IMR-90 (cell line): ENCODE results near the gene NAMPT. TPM values are rescaled to one million over a fixed set of nuclear protein-coding genes. Genes with fewer than 3 reads are reported as not detected.

ENCODE experiments used
- ATAC-seq: fragments of 200-7000 bp; cut with Tn5 transposase; 2 replicates; pipeline ENCODE4 v1.9.1; 2020; ENCODE audit warnings: low read depth, mild to moderate bottlenecking, moderate library complexity
- BruUV-seq: library from RNA; stranded (reverse); fragments of 400-500 nt; replicated peaks from 2 replicates; lab custom pipeline; 2021; lab: Mats Ljungman, UMichigan
- CTCF ChIA-PET: fragments of 300-600 bp; formaldehyde crosslinking; extraction: SDS; loops from one replicate; lab custom pipeline; 2021; ENCODE audit warnings: antibody characterized with exemption; lab: Yijun Ruan, JAX
- POLR2A ChIA-PET: fragments of 300-600 bp; sonication (Branson Sonifier 250); formaldehyde crosslinking; loops from one replicate; lab custom pipeline; 2022; ENCODE audit warnings: antibody characterized with exemption; ENCODE audit not compliant: unreplicated experiment; lab: Charles Lee
- DNase-seq: peaks from one replicate; pipeline ENCODE4 v3.0.0; 2013
- H2AFZ ChIP-seq: replicated peaks from 2 replicates; pipeline ENCODE3; 2013; ENCODE audit warnings: low read length, mild to moderate bottlenecking; ENCODE audit not compliant: poor library complexity
- H2AK5ac ChIP-seq: 2 replicates; pipeline ENCODE4 v1.6.1; 2013; ENCODE audit warnings: low read depth, low read length, inconsistent platforms
- H2AK9ac ChIP-seq: replicated peaks from 2 replicates; pipeline ENCODE3; 2013; ENCODE audit warnings: mild to moderate bottlenecking, low read depth, low read length, moderate library complexity; ENCODE audit not compliant: poor library complexity
- H2BK120ac ChIP-seq: 2 replicates; pipeline ENCODE4 v1.6.1; 2013; ENCODE audit warnings: low read depth, low read length, inconsistent platforms
- H2BK15ac ChIP-seq: 3 replicates; pipeline ENCODE4 v1.6.1; 2013; ENCODE audit warnings: low read depth, low read length, inconsistent platforms
- H2BK20ac ChIP-seq: 2 replicates; pipeline ENCODE4 v1.6.1; 2013; ENCODE audit warnings: low read depth, mild to moderate bottlenecking, inconsistent platforms, low read length, moderate library complexity
- H2BK5ac ChIP-seq: 2 replicates; pipeline ENCODE4 v1.6.1; 2013; ENCODE audit warnings: mild to moderate bottlenecking, low read depth, low read length, inconsistent platforms; ENCODE audit not compliant: poor library complexity, severe bottlenecking
- H3K14ac ChIP-seq: replicated peaks from 2 replicates; pipeline ENCODE4 v1.6.1; 2013; ENCODE audit warnings: low read depth, low read length, inconsistent platforms
- H3K18ac ChIP-seq: 2 replicates; pipeline ENCODE4 v1.6.1; 2013; ENCODE audit warnings: low read depth, low read length, control low read depth
- H3K23ac ChIP-seq: 2 replicates; pipeline ENCODE4 v1.6.1; 2013; ENCODE audit warnings: low read depth, low read length, inconsistent platforms
- H3K27ac ChIP-seq: 2 replicates; pipeline ENCODE4 v1.5.1; 2013; ENCODE audit warnings: mild to moderate bottlenecking, control low read depth, low read length; ENCODE audit not compliant: insufficient read depth
- H3K27me3 ChIP-seq: 2 replicates; pipeline ENCODE4 v1.6.1; 2013; ENCODE audit warnings: low read length; ENCODE audit not compliant: control insufficient read depth, insufficient read depth
- H3K36me3 ChIP-seq: 2 replicates; pipeline ENCODE4 v1.6.1; 2013; ENCODE audit warnings: low read length, mixed read lengths; ENCODE audit not compliant: control insufficient read depth, insufficient read depth
- H3K4ac ChIP-seq: 2 replicates; pipeline ENCODE4 v1.6.1; 2013; ENCODE audit warnings: low read depth, low read length, inconsistent platforms
- H3K4me1 ChIP-seq: 2 replicates; pipeline ENCODE4 v1.6.1; 2013; ENCODE audit warnings: low read length, mixed read lengths; ENCODE audit not compliant: control insufficient read depth, insufficient read depth
- H3K4me2 ChIP-seq: 2 replicates; pipeline ENCODE4 v1.6.1; 2013; ENCODE audit warnings: low read depth, mild to moderate bottlenecking, control low read depth, low read length, moderate library complexity
- H3K4me3 ChIP-seq: 2 replicates; pipeline ENCODE4 v1.5.1; 2013; ENCODE audit warnings: low read depth, mild to moderate bottlenecking, control low read depth, low read length, moderate library complexity; ENCODE audit not compliant: insufficient read depth
- H3K56ac ChIP-seq: 2 replicates; pipeline ENCODE4 v1.6.1; 2013; ENCODE audit warnings: low read length, inconsistent platforms; ENCODE audit not compliant: insufficient read depth; ENCODE audit errors: extremely low read depth
- H3K79me1 ChIP-seq, 2 experiments: 2 replicates each; pipeline ENCODE4 v1.6.1; 2013; ENCODE audit warnings: low read length in 2 of 2, inconsistent platforms in 1 of 2, low read depth in 1 of 2
- H3K9ac ChIP-seq: 2 replicates; pipeline ENCODE4 v1.6.1; 2013; ENCODE audit warnings: low read depth, low read length, control low read depth
- H3K9me1 ChIP-seq: 2 replicates; pipeline ENCODE4 v1.6.1; 2013; ENCODE audit warnings: low read length, inconsistent platforms; ENCODE audit not compliant: insufficient read depth
- H3K9me3 ChIP-seq: 2 replicates; pipeline ENCODE4 v1.6.1; 2013; ENCODE audit warnings: low read length; ENCODE audit not compliant: control insufficient read depth, insufficient read depth
- H4K20me1 ChIP-seq: 2 replicates; pipeline ENCODE4 v1.6.1; 2013; ENCODE audit warnings: low read length, inconsistent platforms; ENCODE audit not compliant: insufficient read depth
- H4K5ac ChIP-seq: 2 replicates; pipeline ENCODE4 v1.6.1; 2013; ENCODE audit warnings: mild to moderate bottlenecking, low read depth, low read length, control low read depth
- H4K8ac ChIP-seq, 2 experiments: 2 replicates each; pipeline ENCODE4 v1.6.1; 2013; ENCODE audit warnings: low read depth in 2 of 2, low read length in 2 of 2, control low read depth in 1 of 2, inconsistent platforms in 1 of 2
- H4K91ac ChIP-seq: 2 replicates; pipeline ENCODE4 v1.6.1; 2013; ENCODE audit warnings: low read depth, low read length, inconsistent platforms; ENCODE audit not compliant: insufficient read depth
- BHLHE40 ChIP-seq: fragments of 150-350 bp; IDR thresholded peaks from 2 replicates; pipeline ENCODE4 v1.6.1; 2016; ENCODE audit warnings: mild to moderate bottlenecking, low read depth, low read length
- ELK1 ChIP-seq: fragments of 150-350 bp; IDR thresholded peaks from 2 replicates; pipeline ENCODE4 v1.6.1; 2016; ENCODE audit warnings: low read depth, mild to moderate bottlenecking, low read length, moderate library complexity, borderline replicate concordance
- FOS ChIP-seq: fragments of 150-350 bp; IDR thresholded peaks from 2 replicates; pipeline ENCODE4 v1.6.1; 2016; ENCODE audit warnings: low read depth, low read length
- MAFK ChIP-seq: IDR thresholded peaks from 2 replicates; pipeline ENCODE4 v1.6.1; 2012; ENCODE audit warnings: low read depth, low read length, improper control_type of control experiment
- RAD21 ChIP-seq: IDR thresholded peaks from 2 replicates; pipeline ENCODE4 v1.6.1; 2012; ENCODE audit warnings: low read length, improper control_type of control experiment
- USF2 ChIP-seq: fragments of 150-350 bp; IDR thresholded peaks from 2 replicates; pipeline ENCODE4 v1.6.1; 2017; ENCODE audit warnings: mild to moderate bottlenecking, antibody characterized with exemption, low read length, low read depth
- WGBS, 2 experiments: methylation state at CpG; one replicate each; pipeline versions ENCODE4 v1.1.5 to v1.1.7; 2013; ENCODE audit warnings: missing lambda C conversion rate in 2 of 2; ENCODE audit not compliant: insufficient read length in 1 of 2; ENCODE audit errors: extremely low coverage in 2 of 2; 5-methylcytosine and 5-hydroxymethylcytosine counted together
- dilution Hi-C: fragments of 300-500 bp; cut with HindIII; formaldehyde crosslinking; loops from one replicate; pipeline ENCODE4 v1.14.3; 2018; ENCODE audit warnings: low sequenced_read_pairs; ENCODE audit not compliant: unreplicated experiment
- in situ Hi-C: fragments of 300-500 bp; cut with MboI; formaldehyde crosslinking; loops from 3 replicates; pipeline ENCODE4 v1.14.3; 2019; ENCODE audit warnings: low sequenced_read_pairs, inconsistent platforms, mixed read lengths
- intact Hi-C: fragments of 100-400 bp; cut with micrococcal nuclease; formaldehyde crosslinking; loops from 2 replicates; pipeline ENCODE4 v1.10.0; 2022
- microRNA-seq, 2 experiments: library from miRNA; stranded (forward) in 1 of 2; unstranded in 1 of 2; fragments of 10-50 nt in 1 of 2; fragments of <30 nt in 1 of 2; gene quantifications in 1 of 2; microRNA quantifications in 1 of 2; one replicate each; pipeline versions ENCODE3 to v1.1.0; 2013 to 2020; ENCODE audit not compliant: insufficient read depth in 1 of 2, insufficient read length in 1 of 2, unreplicated experiment in 1 of 2
- polyA plus RNA-seq, 3 experiments: library from polyadenylated mRNA; depleted of rRNA; stranded (reverse); fragments of >200 nt; gene quantifications; 2 replicates each; pipeline ENCODE4 v1.2.3, GENCODE V29; 2012; ENCODE audit warnings: low replicate concordance in 1 of 3
- small RNA-seq, 5 experiments: library from RNA; depleted of rRNA; stranded (forward); fragments of <200 nt; gene quantifications; one replicate each; pipeline ENCODE3, GENCODE V24; 2012
- total RNA-seq: library from RNA; depleted of rRNA; stranded (reverse); fragments of >200 nt; gene quantifications from 2 replicates; pipeline ENCODE4 v1.2.3, GENCODE V29; 2012; rRNA removed

Gene NAMPT
- total and polyA plus RNA-seq, 2 of the 4 experiments (the other 2 are of a cell fraction) = 13.3 to 31.7 TPM

- intact Hi-C loops (no loop called here), in situ Hi-C loops (no loop called here), dilution Hi-C loops (no loop called here)
- CTCF ChIA-PET = no interaction called here
- POLR2A ChIA-PET = no interaction called here
- H3K9me1 ChIP-seq = no peaks in the 10 kb centered on the region; the same call in 1 of the 2 replicates
- no peak overlapping the region for H2BK5ac ChIP-seq
- ATAC-seq = no peak
- no peak overlapping the region for H2AK9ac ChIP-seq
- no peak overlapping the region for H3K27ac ChIP-seq
- H3K18ac ChIP-seq = no peak overlapping the region
- no peak overlapping the region for H2BK15ac ChIP-seq
- H3K79me1 ChIP-seq = no peaks in the 10 kb centered on the region
- no peaks in the 10 kb centered on the region for H3K36me3 ChIP-seq
- H3K9me3 ChIP-seq = no peaks in the 10 kb centered on the region
- BruUV-seq = no TSS peak
- no peak overlapping the region for H4K5ac ChIP-seq
- H3K4me1 ChIP-seq = no peaks in the 10 kb centered on the region
- WGBS, 2 experiments = no CpG with 5 or more reads among the region's 1 CpG
- H3K9ac ChIP-seq = no peak overlapping the region
- peaks cover 4% of the 10 kb centered on the region for H3K27me3 ChIP-seq
- TF ChIP-seq ELK1 = no peak
- no peak for TF ChIP-seq FOS
- TF ChIP-seq MAFK = no peak
- no peak for TF ChIP-seq BHLHE40
- TF ChIP-seq USF2 = no peak
- no peak for TF ChIP-seq RAD21
- H2BK120ac ChIP-seq = no peak overlapping the region
- no peak overlapping the region for H3K4me2 ChIP-seq
- H4K20me1 ChIP-seq = no peaks in the 10 kb centered on the region
- no peak overlapping the region for H3K23ac ChIP-seq
- no peak overlapping the region for H4K8ac ChIP-seq
- H2AK5ac ChIP-seq = no peak overlapping the region
- no peak overlapping the region for H4K91ac ChIP-seq
- no peak overlapping the region for H3K4me3 ChIP-seq
- no peak overlapping the region for H2AFZ ChIP-seq
- H3K56ac ChIP-seq = no peak overlapping the region
- DNase-seq = no peak
- no peak overlapping the region for H2BK20ac ChIP-seq
- H3K14ac ChIP-seq = no peak overlapping the region
- no peak overlapping the region for H3K4ac ChIP-seq
These were observed 85.8 kb downstream of the NAMPT start for GRCh38 chr7:106199024-106199423.

Small RNA genes lying within 50 kb of the gene (microRNA-seq; reads per million reads assigned to microRNA genes)
- not detected for gene RNU6-392P (ENCODE audit: insufficient read depth, insufficient read length)

Small RNA genes lying within 50 kb of the gene (small RNA-seq; reads per million reads assigned to genes)
- 0 reads per million in 5 experiments for gene RNU6-392P

Other genes starting within 250 kb of the NAMPT start
- gene SYPL1, start 172.7 kb downstream of the NAMPT start, total RNA-seq = 19.0 and 35.6 TPM in 2 replicates
- gene SYPL1, start 172.7 kb downstream of the NAMPT start, polyA plus RNA-seq (2012; rRNA removed) = 33.0 and 45.0 TPM in 2 replicates